Neuronal stem cell (in vitro differentiated cells): ENCODE data around the gene CXCL9.

Experiments
- DNase-seq: peaks from one replicate; pipeline ENCODE4 v3.0.0-alpha.2; 2013; ENCODE audit warnings: low spot score
- H2AFZ ChIP-seq: one replicate; pipeline ENCODE4 v1.6.1; 2013; ENCODE audit warnings: mild to moderate bottlenecking, low read length, inconsistent platforms
- H2AK5ac ChIP-seq: 2 replicates; pipeline ENCODE4 v1.6.1; 2013; ENCODE audit warnings: low read depth, mild to moderate bottlenecking, inconsistent platforms, low read length, moderate library complexity, mixed read lengths
- H2BK120ac ChIP-seq: 2 replicates; pipeline ENCODE4 v1.6.1; 2013; ENCODE audit warnings: low read depth, mild to moderate bottlenecking, inconsistent platforms, low read length, moderate library complexity, mixed read lengths
- H2BK12ac ChIP-seq: one replicate; pipeline ENCODE4 v1.6.1; 2013; ENCODE audit warnings: low read length, inconsistent platforms
- H2BK15ac ChIP-seq: 2 replicates; pipeline ENCODE4 v1.6.1; 2013; ENCODE audit warnings: mild to moderate bottlenecking, low read length, inconsistent platforms, mixed read lengths
- H2BK5ac ChIP-seq: one replicate; pipeline ENCODE4 v1.6.1; 2013; ENCODE audit warnings: inconsistent platforms, mild to moderate bottlenecking, low read length, moderate library complexity
- H3K14ac ChIP-seq: one replicate; pipeline ENCODE4 v1.6.1; 2013; ENCODE audit warnings: low read length, inconsistent platforms
- H3K18ac ChIP-seq: 2 replicates; pipeline ENCODE4 v1.6.1; 2013; ENCODE audit warnings: low read length, inconsistent platforms
- H3K23ac ChIP-seq: 2 replicates; pipeline ENCODE4 v1.6.1; 2013; ENCODE audit warnings: low read depth, mild to moderate bottlenecking, mixed read lengths, low read length, inconsistent platforms; ENCODE audit not compliant: poor library complexity
- H3K27ac ChIP-seq: replicated peaks from 3 replicates; pipeline ENCODE4 v1.5.1; 2013; ENCODE audit warnings: low read length, inconsistent platforms
- H3K27me3 ChIP-seq, 3 experiments: 2 replicates each; pipeline ENCODE4 v1.6.1; 2013; ENCODE audit warnings: low read length in 3 of 3, mild to moderate bottlenecking in 2 of 3, inconsistent platforms in 1 of 3, low read depth in 1 of 3, mixed read lengths in 1 of 3, moderate library complexity in 1 of 3; ENCODE audit not compliant: control insufficient read depth in 3 of 3, insufficient read depth in 3 of 3
- H3K36me3 ChIP-seq, 2 donors: replicated peaks in 1 of 2; 2 replicates each; pipeline ENCODE4 v1.6.1; 2013; ENCODE audit warnings: low read length in 2 of 2; ENCODE audit not compliant: control insufficient read depth in 2 of 2, insufficient read depth in 2 of 2
- H3K4ac ChIP-seq: 2 replicates; pipeline ENCODE4 v1.6.1; 2013; ENCODE audit warnings: inconsistent platforms, mild to moderate bottlenecking, low read length, moderate library complexity
- H3K4me1 ChIP-seq, 2 donors: 1 replicate in 1 of 2; 2 replicates in 1 of 2; pipeline ENCODE4 v1.6.1; 2013; ENCODE audit warnings: low read length in 2 of 2, low read depth in 1 of 2; ENCODE audit not compliant: control insufficient read depth in 2 of 2, insufficient read depth in 1 of 2
- H3K4me2 ChIP-seq: one replicate; pipeline ENCODE4 v1.6.1; 2013; ENCODE audit warnings: mild to moderate bottlenecking, low read length, inconsistent platforms; ENCODE audit not compliant: insufficient read depth, poor library complexity, severe bottlenecking
- H3K4me3 ChIP-seq, 2 donors: 2 replicates each; pipeline ENCODE4 v1.5.1; 2013; ENCODE audit warnings: low read length in 2 of 2, mild to moderate bottlenecking in 2 of 2, inconsistent platforms in 1 of 2, moderate library complexity in 1 of 2
- H3K79me1 ChIP-seq: one replicate; pipeline ENCODE4 v1.6.1; 2013; ENCODE audit warnings: low read depth, mild to moderate bottlenecking, inconsistent platforms, low read length, moderate library complexity
- H3K9ac ChIP-seq: one replicate; pipeline ENCODE4 v1.6.1; 2013; ENCODE audit warnings: mild to moderate bottlenecking, low read depth, low read length, inconsistent platforms; ENCODE audit not compliant: poor library complexity
- H3K9me3 ChIP-seq, 2 donors: replicated peaks in 1 of 2; 2 replicates each; pipeline versions ENCODE3 to v1.6.1; 2013; ENCODE audit warnings: low read length in 2 of 2, mild to moderate bottlenecking in 2 of 2, inconsistent platforms in 1 of 2, low read depth in 1 of 2, mixed read lengths in 1 of 2, moderate library complexity in 1 of 2; ENCODE audit not compliant: control insufficient read depth in 2 of 2, insufficient read depth in 1 of 2
- H4K8ac ChIP-seq: one replicate; pipeline ENCODE4 v1.6.1; 2013; ENCODE audit warnings: low read depth, mild to moderate bottlenecking, inconsistent platforms, low read length, moderate library complexity
- H4K91ac ChIP-seq: one replicate; pipeline ENCODE4 v1.6.1; 2013; ENCODE audit warnings: low read length, low read depth, mild to moderate bottlenecking, inconsistent platforms; ENCODE audit not compliant: poor library complexity
- WGBS, 2 donors: extraction: QIAGEN DNeasy Blood & Tissue Kit; methylation state at CpG; one replicate each; pipeline ENCODE4 v1.1.7; 2013; ENCODE audit warnings: missing lambda C conversion rate in 2 of 2, mixed read lengths in 1 of 2; ENCODE audit not compliant: insufficient read length in 2 of 2, insufficient replicate concordance in 1 of 2; ENCODE audit errors: extremely low coverage in 2 of 2; 5-methylcytosine and 5-hydroxymethylcytosine counted together

Gene CXCL9

GRCh38 chr4:76013540-76013939 lies 6.2 kb upstream of the CXCL9 start:
- no peak overlapping the region for H3K18ac ChIP-seq
- no peaks in the 10 kb centered on the region for H3K36me3 ChIP-seq
- peaks cover 1% of the 10 kb centered on the region for H3K79me1 ChIP-seq
- H2AFZ ChIP-seq = no peak overlapping the region
- no peak overlapping the region for H2BK5ac ChIP-seq
- H4K91ac ChIP-seq = no peak overlapping the region
- H4K8ac ChIP-seq = no peak overlapping the region
- no peak for DNase-seq
- H3K4me1 ChIP-seq = peaks cover 4% of the 10 kb centered on the region in 2 donors
- H3K9ac ChIP-seq = no peak overlapping the region
- peaks cover 0 to 3% (median 0%) of the 10 kb centered on the region in 3 experiments for H3K27me3 ChIP-seq
- no peak overlapping the region for H2BK12ac ChIP-seq
- no peak overlapping the region for H3K27ac ChIP-seq
- no peak overlapping the region for H3K23ac ChIP-seq
- H3K4me2 ChIP-seq = no peak overlapping the region
- no peaks in the 10 kb centered on the region for H3K9me3 ChIP-seq
- no peak overlapping the region for H2BK120ac ChIP-seq
- no peak overlapping the region for H2AK5ac ChIP-seq
- no peak overlapping the region for H3K14ac ChIP-seq
- WGBS, 2 donors = no CpG with 5 or more reads among the region's 1 CpG
- H3K4me3 ChIP-seq = no peak overlapping the region
- H3K4ac ChIP-seq = no peak overlapping the region
- H2BK15ac ChIP-seq = no peak overlapping the region

- WGBS, 2 donors = no CpG with 5 or more reads among the region's 1 CpG
Measured at GRCh38 chr4:76012388-76012801, 5.1 kb upstream of the CXCL9 start.

GRCh38 chr4:76011700-76012387 lies 4.5 kb upstream of the CXCL9 start:
- H3K18ac ChIP-seq = peak overlapping the region; percentile 62
- no peak overlapping the region for H3K9ac ChIP-seq
- no peak overlapping the region for H3K23ac ChIP-seq
- no peak overlapping the region for H2BK5ac ChIP-seq
- no peak for DNase-seq
- H3K27ac ChIP-seq = no peak overlapping the region
- H2BK12ac ChIP-seq = no peak overlapping the region
- H3K9me3 ChIP-seq = no peaks in the 10 kb centered on the region
- H3K4me2 ChIP-seq = no peak overlapping the region
- no peak overlapping the region for H2AK5ac ChIP-seq
- no peak overlapping the region for H2BK15ac ChIP-seq
- peak overlapping the region; percentile 75 for H2AFZ ChIP-seq
- H3K14ac ChIP-seq = no peak overlapping the region
- H3K36me3 ChIP-seq = no peaks in the 10 kb centered on the region
- no peak overlapping the region for H3K4me3 ChIP-seq
- no peak overlapping the region for H3K4ac ChIP-seq
- peaks cover 0 to 3% (median 0%) of the 10 kb centered on the region in 3 experiments for H3K27me3 ChIP-seq
- H3K79me1 ChIP-seq = peaks cover 1% of the 10 kb centered on the region
- no CpG with 5 or more reads among the region's 13 CpGs for WGBS, 2 donors
- no peak overlapping the region for H2BK120ac ChIP-seq
- H4K8ac ChIP-seq = no peak overlapping the region
- H3K4me1 ChIP-seq = peaks cover 4% of the 10 kb centered on the region in 2 donors
- H4K91ac ChIP-seq = no peak overlapping the region

More at GRCh38 chr4:76012388-76012801, 5.1 kb upstream of the CXCL9 start:
- Histone ChIP-seq H4K8ac (no peak overlapping the region), H2BK120ac (no peak overlapping the region), H2AK5ac (no peak overlapping the region), H3K27me3 (peaks cover 0 to 3% (median 0%) of the 10 kb centered on the region in 3 experiments), H2BK12ac (no peak overlapping the region), H3K4me1 (peaks cover 4% of the 10 kb centered on the region in 2 donors), H3K18ac (no peak overlapping the region), H3K14ac (no peak overlapping the region), H3K27ac (no peak overlapping the region), H3K79me1 (peaks cover 1% of the 10 kb centered on the region), H3K9me3 (no peaks in the 10 kb centered on the region), H3K4me2 (no peak overlapping the region), H2BK5ac (no peak overlapping the region), H3K4ac (no peak overlapping the region), H3K23ac (no peak overlapping the region), H2BK15ac (no peak overlapping the region), H2AFZ (peak overlapping the region; percentile 75), H4K91ac (no peak overlapping the region), H3K36me3 (no peaks in the 10 kb centered on the region), H3K9ac (no peak overlapping the region), H3K4me3 (no peak overlapping the region)
- DNase-seq = no peak

GRCh38 chr4:76011018-76011670 lies 3.8 kb upstream of the CXCL9 start:
- Histone ChIP-seq H3K18ac (no peak overlapping the region), H3K27me3 (peaks cover 0 to 3% (median 0%) of the 10 kb centered on the region in 3 experiments), H4K91ac (no peak overlapping the region), H3K4me2 (no peak overlapping the region), H2AK5ac (peak overlapping the region; percentile 22), H3K9ac (no peak overlapping the region), H2BK15ac (peak overlapping the region; percentile 1), H3K4me1 (peaks cover 4% of the 10 kb centered on the region in 2 donors), H3K23ac (no peak overlapping the region), H2BK5ac (peak overlapping the region; percentile 61), H3K27ac (no peak overlapping the region), H2BK12ac (no peak overlapping the region), H3K9me3 (no peaks in the 10 kb centered on the region), H3K36me3 (no peaks in the 10 kb centered on the region), H3K79me1 (peaks cover 1% of the 10 kb centered on the region), H3K4ac (no peak overlapping the region), H4K8ac (peak overlapping the region; percentile 78), H2AFZ (peak overlapping the region; percentile 75), H2BK120ac (no peak overlapping the region), H3K4me3 (no peak overlapping the region), H3K14ac (peak overlapping the region; percentile 11)
- WGBS, 2 donors = no CpG with 5 or more reads among the region's 31 CpGs
- no peak for DNase-seq
